ENCODE measurements around the gene SLC1A7. TPM values are rescaled to one million over a fixed set of nuclear protein-coding genes. Genes with fewer than 3 reads are reported as not detected.

Gene SLC1A7
- total RNA-seq, 1 donor from 2014 or later: not detected

GRCh38 chr1:53110370-53111072 is 31.9 kb downstream of the SLC1A7 start:
- H3K27me3 Mint-ChIP-seq (ENCODE audit: unreplicated experiment): no peaks in the 10 kb centered on the region
- peak overlapping the region; percentile 69 for H3K27ac Mint-ChIP-seq (ENCODE audit: unreplicated experiment)
- peaks cover 53% of the 10 kb centered on the region for H3K4me1 Mint-ChIP-seq (ENCODE audit: unreplicated experiment)
- no peaks in the 10 kb centered on the region for H3K36me3 Mint-ChIP-seq (ENCODE audit: unreplicated experiment)
- no peak for TF ChIP-seq CTCF (IDR thresholded peaks at IDR 0.05)
- DNase-seq (ENCODE audit: extremely low spot score, unreplicated experiment): no peak
- no peak overlapping the region for H3K4me3 Mint-ChIP-seq (ENCODE audit: unreplicated experiment)
- peaks cover 12% of the 10 kb centered on the region for H3K9me3 Mint-ChIP-seq (ENCODE audit: unreplicated experiment)

- Mint-ChIP-seq H3K36me3 (ENCODE audit: unreplicated experiment) (no peaks in the 10 kb centered on the region), H3K9me3 (ENCODE audit: unreplicated experiment) (peaks cover 12% of the 10 kb centered on the region), H3K4me3 (ENCODE audit: unreplicated experiment) (no peak overlapping the region), H3K4me1 (ENCODE audit: unreplicated experiment) (peaks cover 49% of the 10 kb centered on the region), H3K27ac (ENCODE audit: unreplicated experiment) (no peak overlapping the region), H3K27me3 (ENCODE audit: unreplicated experiment) (no peaks in the 10 kb centered on the region)
- no peak for TF ChIP-seq CTCF (IDR thresholded peaks at IDR 0.05)
- no peak for DNase-seq (ENCODE audit: extremely low spot score, unreplicated experiment)
Observed at GRCh38 chr1:53108646-53109580, 33.5 kb downstream of the SLC1A7 start.

GRCh38 chr1:53107570-53108322 is 34.7 kb downstream of the SLC1A7 start:
- Mint-ChIP-seq H3K4me1 (ENCODE audit: unreplicated experiment) (peaks cover 45% of the 10 kb centered on the region), H3K27ac (ENCODE audit: unreplicated experiment) (peak overlapping the region; percentile 32), H3K27me3 (ENCODE audit: unreplicated experiment) (no peaks in the 10 kb centered on the region), H3K36me3 (ENCODE audit: unreplicated experiment) (no peaks in the 10 kb centered on the region), H3K9me3 (ENCODE audit: unreplicated experiment) (peaks cover 12% of the 10 kb centered on the region), H3K4me3 (ENCODE audit: unreplicated experiment) (no peak overlapping the region)
- DNase-seq (ENCODE audit: extremely low spot score, unreplicated experiment): no peak
- TF ChIP-seq CTCF (IDR thresholded peaks at IDR 0.05): no peak

GRCh38 chr1:53107090-53107489 is 35.3 kb downstream of the SLC1A7 start:
- no peak for TF ChIP-seq CTCF (IDR thresholded peaks at IDR 0.05)
- Mint-ChIP-seq H3K27ac (ENCODE audit: unreplicated experiment) (no peak overlapping the region), H3K9me3 (ENCODE audit: unreplicated experiment) (peaks cover 6% of the 10 kb centered on the region), H3K4me3 (ENCODE audit: unreplicated experiment) (no peak overlapping the region), H3K27me3 (ENCODE audit: unreplicated experiment) (no peaks in the 10 kb centered on the region), H3K36me3 (ENCODE audit: unreplicated experiment) (no peaks in the 10 kb centered on the region), H3K4me1 (ENCODE audit: unreplicated experiment) (peaks cover 42% of the 10 kb centered on the region)
- no peak for DNase-seq (ENCODE audit: extremely low spot score, unreplicated experiment)

Measured in osteocyte (in vitro differentiated cells).